Karpas-422 (cell line): ENCODE measurements around the gene AMBN. TPM values are rescaled to one million over a fixed set of nuclear protein-coding genes. Genes with fewer than 3 reads are reported as not detected.

Source experiments
- DNase-seq: peaks from one replicate; pipeline ENCODE4 v3.0.0-alpha.2; 2015
- H2AFZ ChIP-seq: fragments of 200-600 bp; sonication (generic); 2 replicates; pipeline ENCODE4 v1.6.1; 2014; ENCODE audit warnings: antibody characterized with exemption, low read length, mixed read lengths
- H3K27ac ChIP-seq: fragments of 200-600 bp; sonication (generic); 2 replicates; pipeline ENCODE4 v1.5.1; 2014; ENCODE audit warnings: mild to moderate bottlenecking, low read length, moderate library complexity
- H3K27me3 ChIP-seq: fragments of 200-600 bp; sonication (generic); 2 replicates; pipeline ENCODE4 v1.6.1; 2014; ENCODE audit warnings: low read length, mixed read lengths
- H3K36me3 ChIP-seq: fragments of 200-600 bp; sonication (generic); 2 replicates; pipeline ENCODE4 v1.6.1; 2014; ENCODE audit warnings: low read length, mixed read lengths; ENCODE audit not compliant: insufficient read depth
- H3K4me1 ChIP-seq: fragments of 200-600 bp; sonication (generic); 2 replicates; pipeline ENCODE4 v1.6.1; 2014; ENCODE audit warnings: mild to moderate bottlenecking, low read length, mixed read lengths
- H3K4me2 ChIP-seq: fragments of 200-600 bp; sonication (generic); 2 replicates; pipeline ENCODE4 v1.6.1; 2014; ENCODE audit warnings: low read length, low read depth, mild to moderate bottlenecking; ENCODE audit not compliant: poor library complexity, severe bottlenecking
- H3K4me3 ChIP-seq: fragments of 200-600 bp; sonication (generic); 2 replicates; pipeline ENCODE4 v1.5.1; 2014; ENCODE audit warnings: mild to moderate bottlenecking, antibody characterized with exemption, low read length, mixed read lengths
- H3K79me2 ChIP-seq: fragments of 200-600 bp; sonication (generic); 2 replicates; pipeline ENCODE4 v1.6.1; 2014; ENCODE audit warnings: mild to moderate bottlenecking, low read length, mixed read lengths
- H3K9ac ChIP-seq: fragments of 200-600 bp; sonication (generic); 2 replicates; pipeline ENCODE4 v1.6.0; 2014; ENCODE audit warnings: low read length
- H3K9me2 ChIP-seq: fragments of 200-600 bp; sonication (generic), shearing (Covaris generic); replicated peaks from 2 replicates; pipeline ENCODE4 v1.6.0; 2014; ENCODE audit warnings: mild to moderate bottlenecking, low read length, moderate library complexity; ENCODE audit not compliant: insufficient read depth
- H3K9me3 ChIP-seq: fragments of 300-700, 200-600 bp; sonication (generic); 2 replicates; pipeline ENCODE4 v1.6.1; 2014; ENCODE audit warnings: low read length, mixed read lengths
- H4K20me1 ChIP-seq: fragments of 200-600 bp; sonication (generic); 2 replicates; pipeline ENCODE4 v1.6.1; 2014; ENCODE audit warnings: mild to moderate bottlenecking, antibody characterized with exemption, low read length, low read depth; ENCODE audit not compliant: insufficient read depth
- total RNA-seq: library from RNA; depleted of rRNA; stranded (reverse); fragments of >200 nt; shearing (Covaris generic); gene quantifications from 2 replicates; pipeline ENCODE4 v1.2.3, GENCODE V29; 2014; ENCODE audit warnings: low replicate concordance

AMBN gene
- total RNA-seq, 1 experiment from 2014 or later = not detected

DNA sequence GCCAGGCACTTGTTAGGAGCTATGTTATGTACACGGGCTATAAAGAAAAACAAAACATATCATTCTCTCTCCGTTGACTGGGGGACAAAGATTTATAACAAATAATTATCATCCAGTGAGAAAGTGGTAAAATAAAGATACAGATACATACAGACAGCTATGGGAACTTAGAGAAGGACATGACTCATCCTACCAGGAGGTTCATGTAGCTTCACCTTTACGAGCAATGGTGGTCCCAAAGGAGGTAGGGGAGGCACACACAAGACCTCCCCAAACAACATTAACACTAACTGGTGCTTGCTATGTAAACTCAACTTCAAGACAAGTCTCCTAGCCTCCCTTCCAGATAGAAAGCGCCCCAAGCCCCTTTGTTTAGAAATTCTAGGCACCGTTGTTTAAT lies 8.9 kb downstream of the AMBN start:
- no peak overlapping the region for H3K27ac ChIP-seq
- H3K27me3 ChIP-seq = no peaks in the 10 kb centered on the region
- no peak overlapping the region for H2AFZ ChIP-seq
- no peaks in the 10 kb centered on the region for H3K9me2 ChIP-seq
- no peak for DNase-seq
- H3K4me3 ChIP-seq = no peak overlapping the region
- 0 out of 2 replicates have a peak, but pooled peaks cover 3% of the 10 kb centered on the region for H3K4me1 ChIP-seq
- H3K4me2 ChIP-seq = no peak overlapping the region
- no peaks in the 10 kb centered on the region for H3K9me3 ChIP-seq
- no peaks in the 10 kb centered on the region for H3K79me2 ChIP-seq
- H3K9ac ChIP-seq = no peak overlapping the region
- H3K36me3 ChIP-seq = no peaks in the 10 kb centered on the region
- H4K20me1 ChIP-seq = no peaks in the 10 kb centered on the region

GRCh38 chr4:70601422-70602039 lies 9.5 kb downstream of the AMBN start:
- Histone ChIP-seq H3K9me3 (no peaks in the 10 kb centered on the region), H2AFZ (0 out of 2 replicates have a peak overlapping the region, but pooled peaks have one; percentile 10), H3K4me2 (peak overlapping the region; percentile 8), H3K27ac (no peak overlapping the region), H3K9me2 (no peaks in the 10 kb centered on the region), H3K4me3 (no peak overlapping the region), H4K20me1 (no peaks in the 10 kb centered on the region), H3K9ac (no peak overlapping the region), H3K79me2 (no peaks in the 10 kb centered on the region), H3K36me3 (no peaks in the 10 kb centered on the region), H3K4me1 (0 out of 2 replicates have a peak, but pooled peaks cover 3% of the 10 kb centered on the region), H3K27me3 (no peaks in the 10 kb centered on the region)
- peak; percentile 90 for DNase-seq

- no peak for DNase-seq
- Histone ChIP-seq H4K20me1 (no peaks in the 10 kb centered on the region), H3K79me2 (no peaks in the 10 kb centered on the region), H3K27ac (no peak overlapping the region), H3K36me3 (no peaks in the 10 kb centered on the region), H3K4me1 (0 out of 2 replicates have a peak, but pooled peaks cover 3% of the 10 kb centered on the region), H3K9ac (no peak overlapping the region), H3K9me2 (no peaks in the 10 kb centered on the region), H3K9me3 (no peaks in the 10 kb centered on the region), H3K27me3 (no peaks in the 10 kb centered on the region), H2AFZ (no peak overlapping the region), H3K4me2 (no peak overlapping the region), H3K4me3 (no peak overlapping the region)
Measured at GRCh38 chr4:70603856-70604255, 11.8 kb downstream of the AMBN start.

DNA sequence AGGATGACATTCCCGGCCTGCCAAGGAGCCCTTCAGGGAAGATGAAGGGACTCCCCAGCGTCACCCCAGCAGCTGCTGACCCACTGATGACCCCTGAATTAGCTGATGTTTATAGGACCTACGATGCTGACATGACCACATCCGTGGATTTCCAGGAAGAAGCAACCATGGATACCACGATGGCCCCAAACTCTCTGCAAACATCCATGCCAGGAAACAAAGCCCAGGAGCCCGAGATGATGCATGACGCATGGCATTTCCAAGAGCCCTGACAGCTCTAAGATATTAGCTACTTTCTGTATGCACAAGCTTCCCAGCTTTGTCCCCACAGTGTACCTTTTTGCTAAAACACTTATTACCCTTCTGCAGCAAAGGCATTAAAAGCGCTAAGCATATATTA lies 14.4 kb downstream of the AMBN start:
- no peaks in the 10 kb centered on the region for H3K36me3 ChIP-seq
- 0 out of 2 replicates have a peak, but pooled peaks cover 3% of the 10 kb centered on the region for H3K4me1 ChIP-seq
- no peak overlapping the region for H3K4me3 ChIP-seq
- H3K9me3 ChIP-seq = no peaks in the 10 kb centered on the region
- no peaks in the 10 kb centered on the region for H3K79me2 ChIP-seq
- H2AFZ ChIP-seq = no peak overlapping the region
- H4K20me1 ChIP-seq = no peaks in the 10 kb centered on the region
- no peaks in the 10 kb centered on the region for H3K9me2 ChIP-seq
- no peak overlapping the region for H3K27ac ChIP-seq
- H3K27me3 ChIP-seq = no peaks in the 10 kb centered on the region
- no peak for DNase-seq
- no peak overlapping the region for H3K4me2 ChIP-seq
- H3K9ac ChIP-seq = no peak overlapping the region

- Histone ChIP-seq H3K4me3 (no peak overlapping the region), H3K79me2 (no peaks in the 10 kb centered on the region), H2AFZ (no peak overlapping the region), H3K27ac (no peak overlapping the region), H3K9me2 (no peaks in the 10 kb centered on the region), H3K4me1 (no peaks in the 10 kb centered on the region), H3K9ac (no peak overlapping the region), H3K4me2 (no peak overlapping the region), H3K27me3 (no peaks in the 10 kb centered on the region), H3K36me3 (no peaks in the 10 kb centered on the region), H3K9me3 (no peaks in the 10 kb centered on the region), H4K20me1 (no peaks in the 10 kb centered on the region)
- DNase-seq = no peak
Measured at GRCh38 chr4:70607334-70607853, 15.3 kb downstream of the AMBN start.

GRCh38 chr4:70608324-70608723 lies 16.3 kb downstream of the AMBN start:
- no peaks in the 10 kb centered on the region for H3K79me2 ChIP-seq
- no peaks in the 10 kb centered on the region for H4K20me1 ChIP-seq
- H3K4me1 ChIP-seq = peaks cover 2% of the 10 kb centered on the region
- no peak overlapping the region for H3K9ac ChIP-seq
- no peaks in the 10 kb centered on the region for H3K36me3 ChIP-seq
- no peak for DNase-seq
- H3K27me3 ChIP-seq = no peaks in the 10 kb centered on the region
- no peak overlapping the region for H3K27ac ChIP-seq
- H3K4me3 ChIP-seq = no peak overlapping the region
- H3K9me2 ChIP-seq = no peaks in the 10 kb centered on the region
- no peak overlapping the region for H2AFZ ChIP-seq
- no peaks in the 10 kb centered on the region for H3K9me3 ChIP-seq
- no peak overlapping the region for H3K4me2 ChIP-seq

- peak overlapping the region; percentile 38 for H3K4me2 ChIP-seq
- H3K4me3 ChIP-seq = no peak overlapping the region
- no peak overlapping the region for H3K27ac ChIP-seq
- H3K27me3 ChIP-seq = no peaks in the 10 kb centered on the region
- peak overlapping the region; percentile 7; the same call in 1 of the 2 replicates for H2AFZ ChIP-seq
- DNase-seq = no peak
- H3K9me3 ChIP-seq = no peaks in the 10 kb centered on the region
- no peaks in the 10 kb centered on the region for H3K9me2 ChIP-seq
- H3K79me2 ChIP-seq = no peaks in the 10 kb centered on the region
- no peaks in the 10 kb centered on the region for H3K36me3 ChIP-seq
- H3K9ac ChIP-seq = no peak overlapping the region
- no peaks in the 10 kb centered on the region for H4K20me1 ChIP-seq
- peaks cover 10% of the 10 kb centered on the region for H3K4me1 ChIP-seq
Measured at GRCh38 chr4:70613306-70614183, 21.5 kb downstream of the AMBN start.

DNA sequence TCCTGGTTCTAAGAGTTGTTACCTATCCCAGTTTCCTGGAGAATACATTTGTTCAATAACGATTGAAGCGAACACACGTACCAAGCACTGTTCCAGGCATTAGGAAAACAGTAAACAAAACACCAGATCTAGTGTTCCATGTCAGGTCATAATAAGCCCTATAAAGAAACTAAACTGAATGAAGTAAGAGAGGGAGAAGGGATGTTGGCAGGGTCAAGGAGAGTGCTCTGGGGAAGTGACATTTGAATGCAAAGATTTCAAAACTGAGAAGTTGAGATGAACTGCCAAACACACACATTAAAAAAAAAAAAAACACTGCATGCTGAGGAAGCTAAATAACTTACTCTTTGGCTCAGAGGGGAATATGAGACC lies 22.1 kb downstream of the AMBN start:
- H3K4me1 ChIP-seq = peaks cover 10% of the 10 kb centered on the region
- H3K4me3 ChIP-seq = no peak overlapping the region
- no peak overlapping the region for H3K27ac ChIP-seq
- no peaks in the 10 kb centered on the region for H3K79me2 ChIP-seq
- H3K27me3 ChIP-seq = no peaks in the 10 kb centered on the region
- no peak for DNase-seq
- H2AFZ ChIP-seq = 0 out of 2 replicates have a peak overlapping the region, but pooled peaks have one; percentile 7
- no peaks in the 10 kb centered on the region for H3K36me3 ChIP-seq
- no peaks in the 10 kb centered on the region for H3K9me2 ChIP-seq
- H3K4me2 ChIP-seq = peak overlapping the region; percentile 38
- H3K9ac ChIP-seq = no peak overlapping the region
- H3K9me3 ChIP-seq = no peaks in the 10 kb centered on the region
- H4K20me1 ChIP-seq = no peaks in the 10 kb centered on the region
